ENCODE measurements around the gene ZNF607. TPM values are rescaled to one million over a fixed set of nuclear protein-coding genes. Genes with fewer than 3 reads are reported as not detected.
"Not testable (repeated sequence)": the region's sequence is repeated elsewhere in the genome, so short reads cannot be mapped to it uniquely, and the experiment has no call there.

Gene ZNF607
- 7.4 TPM for total RNA-seq

GRCh38 chr19:37719111-37719926, at the start of gene ZNF607:
TSS of gene ZNF607 (minus strand) at chr19:37719761. CDS start at chr19:37711618, 8,143 bp downstream.
- DNase-seq, result peak; percentile 75

- no peak for DNase-seq
Observed at GRCh38 chr19:37763488-37763887, 43.9 kb upstream of the ZNF607 start.

GRCh38 chr19:37757683-37758082, 38.1 kb upstream of the ZNF607 start:
- DNase-seq, result not testable (repeated sequence)

GRCh38 chr19:37738371-37738770, 18.8 kb upstream of the ZNF607 start:
- DNase-seq, result no peak

DNA sequence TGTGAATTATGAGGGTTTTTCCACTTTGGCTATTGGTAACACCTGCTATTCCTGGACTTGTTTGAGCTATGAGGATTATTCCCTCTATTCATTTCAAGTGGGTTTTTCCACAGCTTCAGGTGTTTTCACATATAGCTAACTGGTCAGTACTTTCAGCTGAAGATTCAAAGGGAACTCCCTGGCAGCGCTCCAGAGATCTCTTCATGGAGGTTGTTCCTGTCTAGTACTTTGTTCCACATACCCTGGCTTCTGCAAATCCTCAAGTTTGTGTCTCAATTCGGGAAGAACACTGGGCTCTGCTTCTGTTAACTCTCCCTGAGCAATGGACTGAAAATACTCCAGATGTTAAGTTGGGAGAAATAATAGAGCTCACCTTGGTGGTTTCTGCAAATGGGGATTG, 5.6 kb upstream of the ZNF607 start:
- no peak for DNase-seq

DNA sequence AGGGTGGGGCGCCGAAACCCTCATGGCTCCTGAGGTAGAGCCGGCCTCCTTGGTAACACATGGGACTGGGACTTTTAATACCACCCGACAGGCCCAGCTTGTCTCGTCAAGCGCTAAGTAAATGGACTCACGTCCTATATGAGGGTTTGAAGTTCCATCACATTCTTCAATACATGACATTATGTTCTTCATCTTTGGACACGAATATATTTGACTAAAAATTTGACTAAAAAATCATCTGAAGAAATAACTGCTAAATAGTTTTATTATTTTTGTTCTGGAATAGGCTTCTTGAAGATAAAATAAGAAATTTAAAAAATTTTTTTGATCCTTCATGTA, 335 bp upstream of the ZNF607 start:
- no peak for DNase-seq

DNA sequence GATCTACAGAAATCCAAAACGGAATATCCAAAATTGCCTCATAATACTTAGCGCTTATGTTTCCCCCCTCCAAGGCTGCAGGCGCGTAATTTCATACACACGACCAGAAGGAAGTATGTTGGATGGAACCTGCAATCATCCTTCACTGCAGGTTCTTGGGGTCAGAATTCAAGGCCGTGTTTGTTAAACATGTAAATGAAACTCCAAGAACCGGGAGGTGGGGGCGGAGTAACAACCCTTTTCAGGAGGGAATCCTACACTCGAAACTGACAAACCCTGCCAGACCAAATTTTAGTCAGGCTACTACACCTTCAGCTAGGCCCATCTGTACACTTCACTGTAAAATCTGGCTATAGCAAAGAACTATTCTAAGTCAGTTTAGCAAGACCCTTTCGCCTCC, 1.3 kb downstream of the ZNF607 start:
- DNase-seq, result no peak

DNA sequence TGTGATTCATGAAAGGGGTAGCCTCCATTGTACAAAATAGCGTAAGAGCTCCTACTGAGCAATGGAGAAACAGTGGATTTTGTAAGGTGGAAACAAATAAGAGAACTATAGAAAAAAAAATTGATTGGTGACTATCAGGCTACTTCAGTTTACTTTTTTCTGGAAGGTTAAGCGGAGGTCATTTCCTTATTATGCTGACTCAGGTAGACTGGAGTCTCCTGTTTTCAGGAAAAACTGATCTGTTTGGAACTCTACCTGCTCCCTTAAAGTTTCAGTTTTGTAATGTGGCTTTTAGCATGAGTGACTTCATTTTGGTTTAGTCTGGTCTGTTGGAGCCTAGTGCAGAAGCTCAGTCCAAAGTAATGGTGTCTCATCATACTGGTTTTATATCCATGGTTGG, 3.4 kb downstream of the ZNF607 start:
- DNase-seq, result no peak

GRCh38 chr19:37706052-37706605, 13.4 kb downstream of the ZNF607 start:
- DNase-seq, result no peak

DNA sequence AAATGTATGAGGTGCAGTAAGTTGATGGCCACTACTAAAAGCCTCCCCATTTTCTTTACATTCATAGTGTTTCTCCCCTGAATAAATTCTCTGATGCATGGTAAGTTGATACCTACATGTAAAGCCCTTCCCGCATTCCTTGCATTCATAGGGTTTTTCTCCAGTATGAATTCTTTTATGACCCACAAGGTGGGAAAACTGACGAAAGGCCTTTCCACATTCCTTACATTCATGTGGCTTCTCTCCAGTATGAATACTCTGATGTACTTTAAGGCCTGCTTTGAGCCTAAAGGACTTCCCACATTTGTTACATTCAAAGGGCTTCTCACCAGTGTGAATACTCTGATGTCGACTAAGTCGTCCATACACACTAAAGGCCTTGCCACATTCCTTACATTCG, 20.5 kb downstream of the ZNF607 start:
- DNase-seq, result no peak

- DNase-seq, result no peak
Observed at GRCh38 chr19:37698216-37698615, 21.3 kb downstream of the ZNF607 start.

GRCh38 chr19:37695144-37695899, 24.2 kb downstream of the ZNF607 start:
- no peak for DNase-seq

- DNase-seq, result peak; percentile 1
Observed at GRCh38 chr19:37692956-37693620, 26.5 kb downstream of the ZNF607 start.

GRCh38 chr19:37691881-37692504, 27.6 kb downstream of the ZNF607 start:
- peak; percentile 88 for DNase-seq

- DNase-seq, result no peak
Observed at GRCh38 chr19:37683520-37683919, 36.0 kb downstream of the ZNF607 start.

DNA sequence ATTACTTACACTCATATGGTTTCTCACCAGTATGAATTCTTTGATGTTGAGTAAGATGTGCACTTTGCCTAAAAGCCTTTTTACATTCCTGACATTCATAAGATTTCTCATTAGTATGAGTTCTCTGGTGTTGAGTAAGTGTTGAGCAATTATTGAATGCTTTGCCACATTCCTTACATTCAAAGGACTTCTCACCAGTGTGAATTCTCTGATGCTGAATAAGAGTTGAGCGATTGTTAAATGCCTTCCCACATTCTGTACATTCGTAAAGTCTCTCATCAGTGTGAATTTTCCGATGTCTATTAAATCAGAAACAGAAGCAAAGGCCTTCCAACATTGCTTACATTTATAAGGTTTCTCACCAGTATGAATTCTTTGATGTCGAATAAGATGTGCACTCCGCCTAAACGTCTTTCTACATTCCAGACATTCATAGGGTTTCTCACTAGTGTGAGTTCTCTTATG, 50.1 kb downstream of the ZNF607 start:
- DNase-seq, result no peak

DNA sequence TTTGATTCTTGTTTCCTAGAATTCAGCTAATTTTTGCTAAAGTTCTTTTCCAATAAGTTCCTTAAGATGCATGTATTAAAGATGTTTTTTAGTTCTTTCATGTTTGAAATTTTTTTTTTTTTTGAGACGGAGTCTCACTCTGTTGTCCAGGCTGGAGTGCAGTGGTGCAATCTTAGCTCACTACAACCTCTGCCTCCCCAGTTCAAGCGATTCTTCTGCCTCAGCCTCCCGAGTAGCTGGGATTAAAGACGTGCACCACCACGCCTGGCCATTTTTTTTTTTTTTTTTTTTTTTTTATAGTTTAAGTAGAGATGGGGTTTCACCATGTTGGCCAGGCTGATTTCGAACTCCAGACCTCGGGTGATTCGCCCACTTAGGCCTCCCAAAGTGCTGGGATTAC, 62.4 kb downstream of the ZNF607 start:
- DNase-seq, result not testable (repeated sequence)

DNA sequence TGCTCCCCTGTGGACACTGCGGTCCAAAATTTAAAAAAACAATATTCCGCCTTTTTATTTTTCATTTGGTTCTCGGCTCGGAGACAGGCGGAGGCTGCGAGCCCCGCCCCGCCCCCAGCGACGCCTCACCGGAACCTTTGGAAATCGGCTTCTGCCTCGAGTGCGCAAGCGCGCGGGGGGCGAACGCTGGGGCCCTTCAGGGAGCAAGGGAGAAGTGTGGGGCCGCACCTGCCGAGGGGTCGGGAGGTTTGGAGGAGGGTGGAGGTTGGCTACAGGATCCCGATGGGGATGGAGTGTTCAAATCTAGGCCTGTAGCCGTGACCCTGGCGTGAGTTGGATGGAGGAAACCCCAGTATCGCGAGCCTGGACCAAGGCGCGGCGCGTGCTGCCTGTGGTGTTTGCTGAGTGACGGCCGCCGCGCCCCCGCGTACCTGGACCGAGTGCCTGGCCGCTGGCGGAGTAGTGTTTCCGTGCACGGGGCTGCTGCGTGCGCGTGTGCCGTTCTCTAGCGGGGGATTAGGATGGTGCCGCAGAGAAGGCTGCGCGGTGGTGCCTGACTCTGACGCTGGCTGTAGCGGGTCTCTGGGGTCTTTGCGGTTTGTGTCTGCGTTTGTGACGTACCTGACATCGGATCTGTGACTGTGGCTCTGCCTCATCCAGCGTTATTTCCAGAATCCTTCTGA, 63.7 kb downstream of the ZNF607 start:
- DNase-seq, result peak; percentile 67

GRCh38 chr19:37655301-37655688, 64.3 kb downstream of the ZNF607 start, which contains the start of gene ZFP30:
TSS of gene ZFP30 (minus strand) at chr19:37655465. CDS start at chr19:37647822, 7,643 bp downstream.
- peak; percentile 84 for DNase-seq

- no peak for DNase-seq
Observed at GRCh38 chr19:37654629-37655300, 64.8 kb downstream of the ZNF607 start.

DNA sequence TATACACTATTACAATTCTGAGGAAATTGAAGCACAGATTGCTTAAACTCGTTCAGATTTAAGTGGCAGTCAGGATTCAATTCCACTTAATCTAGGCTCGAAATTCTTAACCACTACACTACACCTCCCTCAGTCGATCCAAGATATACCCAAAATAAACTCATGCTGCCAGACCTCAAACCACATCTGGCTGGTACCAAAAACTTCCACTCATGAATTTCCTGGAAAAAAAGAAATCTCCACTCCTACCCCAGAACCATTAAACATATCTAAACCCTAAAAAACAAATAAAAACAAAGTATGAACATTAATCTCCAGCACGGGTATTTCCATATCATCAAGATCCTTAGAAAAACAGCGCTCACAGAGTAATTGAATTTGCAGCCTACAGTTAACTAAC, 65.4 kb downstream of the ZNF607 start:
- DNase-seq, result no peak
